Neutrophil (primary cell): ENCODE data around the gene LINC00305.

Experiments used
- H3K27ac ChIP-seq: fragments of 200-600 bp; sonication (generic); 2 replicates; pipeline ENCODE4 v1.5.1; 2016; ENCODE audit warnings: mild to moderate bottlenecking, moderate library complexity
- H3K27me3 ChIP-seq: fragments of 200-600 bp; sonication (generic); 2 replicates; pipeline ENCODE4 v1.6.0; 2016; ENCODE audit warnings: mild to moderate bottlenecking
- H3K36me3 ChIP-seq: fragments of 200-600 bp; sonication (generic); 2 replicates; pipeline ENCODE4 v1.5.1; 2017
- H3K4me1 ChIP-seq, 2 experiments: fragments of 200-600 bp in 1 of 2; sonication (generic) in 1 of 2; 1 replicate in 1 of 2; 2 replicates in 1 of 2; pipeline versions ENCODE4 v1.5.1 to v1.6.1; 2013 to 2016; ENCODE audit warnings: low read depth in 1 of 2, low read length in 1 of 2, mild to moderate bottlenecking in 1 of 2, moderate library complexity in 1 of 2; ENCODE audit not compliant: control insufficient read depth in 1 of 2, insufficient read depth in 1 of 2
- H3K4me3 ChIP-seq, 2 experiments: fragments of 200-600 bp in 1 of 2; sonication (generic) in 1 of 2; 1 replicate in 1 of 2; 2 replicates in 1 of 2; pipeline ENCODE4 v1.5.1; 2013 to 2016; ENCODE audit warnings: low read depth in 1 of 2, low read length in 1 of 2, mild to moderate bottlenecking in 1 of 2, moderate library complexity in 1 of 2
- H3K9me3 ChIP-seq: fragments of 200-600 bp; sonication (generic); 2 replicates; pipeline ENCODE4 v1.5.1; 2016
- TF ChIP-seq, protein P1 (sequence below): fragments of 200-600 bp; sonication (generic); IDR thresholded peaks from 2 replicates; pipeline ENCODE4 v1.5.1; 2016; ENCODE audit warnings: antibody characterized with exemption

Gene LINC00305

DNA sequence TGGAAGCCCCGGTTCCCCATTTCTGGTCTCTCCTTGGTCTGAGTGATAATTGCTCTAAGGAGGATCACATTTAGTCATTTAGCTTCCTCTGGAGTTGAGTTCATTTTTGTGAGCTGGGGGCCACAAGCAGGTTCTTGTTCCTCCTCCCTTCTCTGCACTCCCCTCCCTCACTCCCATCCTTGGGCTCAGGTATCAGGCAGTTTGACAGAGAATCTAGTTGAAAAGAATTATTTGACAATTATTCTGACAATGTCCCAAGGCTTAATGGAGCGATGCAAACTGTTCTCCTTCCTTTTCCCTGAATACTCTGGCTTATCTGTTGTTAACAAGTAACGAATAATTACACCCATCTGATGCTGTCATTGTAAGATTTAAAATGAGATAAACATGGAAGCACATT, 117.5 kb downstream of the LINC00305 start:
- Histone ChIP-seq H3K27ac (no peak overlapping the region), H3K27me3 (no peaks in the 10 kb centered on the region), H3K4me3 (no peak overlapping the region), H3K36me3 (no peaks in the 10 kb centered on the region), H3K4me1 (no peaks in the 10 kb centered on the region), H3K9me3 (no peaks in the 10 kb centered on the region)
- TF ChIP-seq, protein P1, sequence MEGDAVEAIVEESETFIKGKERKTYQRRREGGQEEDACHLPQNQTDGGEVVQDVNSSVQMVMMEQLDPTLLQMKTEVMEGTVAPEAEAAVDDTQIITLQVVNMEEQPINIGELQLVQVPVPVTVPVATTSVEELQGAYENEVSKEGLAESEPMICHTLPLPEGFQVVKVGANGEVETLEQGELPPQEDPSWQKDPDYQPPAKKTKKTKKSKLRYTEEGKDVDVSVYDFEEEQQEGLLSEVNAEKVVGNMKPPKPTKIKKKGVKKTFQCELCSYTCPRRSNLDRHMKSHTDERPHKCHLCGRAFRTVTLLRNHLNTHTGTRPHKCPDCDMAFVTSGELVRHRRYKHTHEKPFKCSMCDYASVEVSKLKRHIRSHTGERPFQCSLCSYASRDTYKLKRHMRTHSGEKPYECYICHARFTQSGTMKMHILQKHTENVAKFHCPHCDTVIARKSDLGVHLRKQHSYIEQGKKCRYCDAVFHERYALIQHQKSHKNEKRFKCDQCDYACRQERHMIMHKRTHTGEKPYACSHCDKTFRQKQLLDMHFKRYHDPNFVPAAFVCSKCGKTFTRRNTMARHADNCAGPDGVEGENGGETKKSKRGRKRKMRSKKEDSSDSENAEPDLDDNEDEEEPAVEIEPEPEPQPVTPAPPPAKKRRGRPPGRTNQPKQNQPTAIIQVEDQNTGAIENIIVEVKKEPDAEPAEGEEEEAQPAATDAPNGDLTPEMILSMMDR: no peak
